NCI-H524 (cell line): ENCODE data around the gene SMURF2.
A peak's percentile ranks its signal among the peaks of the same experiment; 100 is the strongest.
"Not testable (repeated sequence)": the region's sequence is repeated elsewhere in the genome, so short reads cannot be mapped to it uniquely, and the experiment has no call there.

Experiments used
- DNase-seq, 2 experiments: peaks; one replicate each; lab custom pipeline; 2025; lab: John Stamatoyannopoulos, UW

The SMURF2 gene

DNA sequence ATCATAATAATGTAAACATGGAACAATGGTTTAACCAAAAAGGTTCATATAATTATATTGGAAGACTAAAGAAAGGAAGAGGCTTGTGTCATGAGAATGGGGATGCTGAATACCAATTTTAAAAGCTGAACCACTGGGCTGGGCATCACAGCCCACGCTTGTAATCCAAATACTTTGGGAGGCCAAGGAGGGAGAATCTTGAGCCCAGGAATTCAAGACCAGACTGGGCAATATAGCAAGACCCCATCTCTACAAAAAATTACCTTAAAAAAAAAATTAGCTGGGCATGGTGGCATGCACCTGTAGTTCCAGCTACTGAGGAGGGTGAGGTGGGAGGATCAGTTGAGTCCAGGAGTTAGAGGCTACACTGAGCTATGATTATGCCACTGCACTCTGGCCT is 65.1 kb downstream of the SMURF2 start:
- DNase-seq, result no peak

DNA sequence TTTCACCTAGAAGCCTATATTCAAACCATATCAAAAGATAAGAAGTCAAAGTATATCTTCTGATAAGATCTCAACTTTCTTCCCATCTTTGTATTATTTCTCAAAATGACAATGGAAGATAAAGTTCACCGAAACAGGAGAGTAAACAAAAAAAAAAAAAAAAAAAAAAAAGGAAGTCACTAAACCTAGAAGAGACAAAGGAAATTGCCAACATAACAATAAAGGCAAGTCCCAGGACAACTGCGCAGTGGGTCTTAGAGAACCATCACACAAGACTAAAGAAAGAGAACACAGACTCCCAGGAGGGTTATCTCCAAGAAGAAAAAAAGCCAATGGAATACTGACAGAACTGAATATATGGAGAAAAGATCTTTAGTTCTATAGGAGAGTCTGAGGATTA is 65.7 kb downstream of the SMURF2 start:
- no peak for DNase-seq

DNA sequence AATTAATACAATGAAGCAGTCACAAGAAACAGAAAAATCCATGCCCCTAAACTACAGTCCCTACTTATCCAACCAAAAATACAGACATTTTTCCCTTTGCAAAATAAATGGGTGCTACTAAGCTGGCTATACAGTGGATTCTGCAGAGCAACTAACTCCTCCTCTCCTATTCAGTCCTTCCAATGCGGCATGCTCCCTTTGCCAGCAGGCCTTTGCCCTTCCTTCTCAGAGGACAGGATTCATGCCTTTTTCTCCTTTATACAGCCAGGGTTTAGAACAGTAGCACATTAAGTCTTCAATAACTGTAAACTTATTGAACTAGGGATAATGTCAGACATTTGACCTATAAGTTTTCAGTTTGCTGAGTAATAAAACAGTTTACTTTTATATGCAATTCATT is 70.2 kb downstream of the SMURF2 start:
- DNase-seq, result no peak

DNA sequence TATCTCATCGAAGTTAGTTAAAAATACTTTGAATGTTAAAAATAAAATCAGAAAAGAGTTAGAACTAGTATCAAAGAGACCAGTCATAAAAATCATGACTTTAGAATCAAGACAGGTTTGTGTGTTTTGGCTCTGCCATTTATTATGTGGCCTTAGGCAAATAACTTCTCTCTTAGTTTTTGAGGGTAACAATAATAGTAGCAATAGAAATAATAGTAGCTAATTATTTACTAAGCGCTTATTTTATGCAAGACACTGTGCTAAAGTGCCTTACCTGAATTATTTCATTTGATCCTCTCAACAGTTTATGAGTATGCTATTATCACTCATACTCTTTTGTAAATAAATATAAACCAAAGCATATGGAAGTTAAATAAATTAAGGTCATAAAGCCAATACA is 77.0 kb downstream of the SMURF2 start:
- DNase-seq, result no peak

DNA sequence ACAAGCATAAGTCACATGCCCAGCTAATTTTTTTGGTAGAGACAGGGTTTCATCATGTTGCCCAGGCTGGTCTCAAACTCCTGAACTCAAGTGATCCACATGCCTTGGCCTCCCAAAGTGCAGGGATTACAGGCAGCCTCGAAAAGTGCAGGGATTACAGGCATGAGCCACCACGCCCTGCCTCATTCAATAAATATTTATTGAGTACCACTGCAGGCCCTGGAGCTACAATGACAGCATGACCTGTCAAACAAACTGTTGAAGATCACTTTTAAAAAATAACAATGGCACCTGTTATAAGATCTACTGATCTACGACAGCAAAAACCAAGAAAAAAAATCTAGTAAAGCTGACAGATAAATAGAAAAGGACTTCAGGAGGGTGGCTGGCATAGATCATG is 79.1 kb downstream of the SMURF2 start:
- DNase-seq, result no peak

DNA sequence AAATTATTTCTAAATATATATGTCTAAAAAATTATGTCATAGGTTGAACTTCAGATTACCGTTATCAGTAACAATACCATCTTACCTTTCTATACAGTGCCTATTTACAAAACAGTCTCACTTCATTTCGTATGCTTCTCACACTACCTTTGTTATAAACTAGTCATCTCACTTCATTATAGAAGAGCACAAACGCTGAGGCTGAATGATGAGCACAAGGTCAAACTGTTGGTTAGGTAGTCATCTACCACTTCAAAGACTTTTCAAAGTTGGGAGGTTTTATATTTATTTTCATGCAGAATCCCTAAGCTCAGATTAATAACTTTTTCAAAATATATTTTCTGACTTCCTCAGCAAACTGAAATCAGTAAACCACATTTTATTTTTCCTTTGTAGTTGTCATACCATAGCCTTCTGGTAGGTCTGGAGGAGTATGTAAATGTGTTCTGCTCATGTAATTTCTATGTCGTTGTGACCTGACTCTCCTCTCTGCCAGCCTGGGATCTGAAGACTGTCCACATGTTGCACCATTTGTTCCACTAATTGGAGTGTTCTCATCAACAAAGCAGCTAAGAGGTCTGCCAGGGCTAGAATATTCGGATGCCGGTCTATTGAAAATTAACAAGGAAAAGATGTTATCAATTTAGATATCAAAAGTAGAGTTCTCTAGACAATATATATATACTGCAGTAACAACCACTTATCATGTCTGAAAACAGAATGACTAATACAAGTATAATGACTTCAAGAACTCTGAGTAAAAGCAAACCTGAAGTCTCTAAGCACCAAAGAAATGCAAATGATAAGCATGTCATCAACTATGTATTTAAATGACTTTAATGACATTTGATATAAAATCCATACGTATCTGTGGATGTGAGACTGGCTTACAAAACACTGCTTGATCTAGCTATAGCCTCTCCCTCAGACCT is 81.5 kb downstream of the SMURF2 start:
- DNase-seq, result peak; percentile 47 to 66

DNA sequence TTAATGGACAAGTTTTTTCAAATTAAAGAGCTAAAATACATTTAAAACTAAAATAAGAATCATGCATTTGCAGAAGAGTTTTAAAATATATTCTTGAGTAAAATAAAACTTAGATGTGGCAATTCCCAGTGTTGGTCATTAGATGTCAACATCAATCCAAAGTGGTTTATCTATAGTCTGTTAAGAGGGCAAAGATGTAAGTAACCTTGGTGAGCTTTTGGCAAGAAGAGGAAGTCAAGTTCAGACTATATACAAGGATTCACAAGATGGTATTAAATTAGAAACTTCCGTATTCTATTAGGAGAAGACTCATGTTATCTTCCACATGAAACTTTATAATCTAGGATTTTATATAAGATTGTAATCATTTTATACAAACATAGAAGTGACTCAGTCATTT is 82.2 kb downstream of the SMURF2 start:
- no peak for DNase-seq

DNA sequence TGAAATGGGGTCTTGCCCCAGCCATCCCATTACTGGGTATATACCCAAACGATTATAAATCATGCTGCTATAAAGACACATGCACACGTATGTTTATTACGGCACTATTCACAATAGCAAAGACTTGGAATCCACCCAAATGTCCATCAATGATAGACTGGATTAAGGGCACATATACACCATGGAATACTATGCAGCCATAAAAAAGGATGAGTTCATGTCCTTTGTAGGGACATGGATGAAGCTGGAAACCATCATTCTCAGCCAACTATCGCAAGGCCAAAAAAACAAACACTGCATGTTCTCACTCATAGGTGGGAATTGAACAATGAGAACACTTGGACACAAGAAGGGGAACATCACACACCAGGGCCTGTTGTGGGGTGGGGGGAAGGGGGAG is 85.1 kb downstream of the SMURF2 start:
- DNase-seq, result not testable (repeated sequence)

DNA sequence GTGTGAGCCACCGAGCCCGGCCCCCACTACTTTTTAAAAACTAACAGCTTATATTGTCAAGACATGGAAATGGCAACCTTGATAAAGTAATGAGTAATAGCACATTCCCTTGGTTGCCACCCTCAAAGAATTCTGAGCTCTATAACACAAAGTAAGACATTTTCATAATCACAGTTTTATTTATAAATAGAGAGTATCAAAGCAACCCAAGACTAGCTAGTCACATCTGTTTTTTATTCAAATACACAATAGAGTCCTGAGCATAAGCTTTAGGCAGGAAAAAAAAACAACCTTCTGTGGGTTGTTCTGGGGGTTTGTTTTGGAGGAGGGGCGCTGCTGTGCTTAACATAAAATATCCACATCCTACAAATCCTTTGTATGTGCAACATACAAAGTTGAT is 86.7 kb downstream of the SMURF2 start:
- no peak for DNase-seq

DNA sequence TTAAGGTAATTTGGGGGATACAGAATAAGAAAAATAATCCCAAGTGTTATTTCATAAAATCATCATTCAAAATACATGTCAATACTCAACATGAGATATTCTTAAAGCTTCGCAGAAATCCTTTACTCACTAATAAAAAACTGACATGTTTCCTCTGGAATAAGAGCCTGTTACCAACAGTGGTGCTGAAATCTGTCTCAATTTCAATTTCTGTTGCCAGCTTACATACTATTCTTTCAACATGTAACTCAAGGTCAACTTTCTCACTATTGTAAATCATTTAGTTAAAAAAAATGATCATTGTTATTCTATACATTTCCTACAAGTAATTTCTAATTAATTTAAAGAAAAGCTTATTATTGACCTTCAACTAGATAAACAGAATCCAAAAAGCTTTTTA is 87.5 kb downstream of the SMURF2 start:
- DNase-seq, result no peak

DNA sequence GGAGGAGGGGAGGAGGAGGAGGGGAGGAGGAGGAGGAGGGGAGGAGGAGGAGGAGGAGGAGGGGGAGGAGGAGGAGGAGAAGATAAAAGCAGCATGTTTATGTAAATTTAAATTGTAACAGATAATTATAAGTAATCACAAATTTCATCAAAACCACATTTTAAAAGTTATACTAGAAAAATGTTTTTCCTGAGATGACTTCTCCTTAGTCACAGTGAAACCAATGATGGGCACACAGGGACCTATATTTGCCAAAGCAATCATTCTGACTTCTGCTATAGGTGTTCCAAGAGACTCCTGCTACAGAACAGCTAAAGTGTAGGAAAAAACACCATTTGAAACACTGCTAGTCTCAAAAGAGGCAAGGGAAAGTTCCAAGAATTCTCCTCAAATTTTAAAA is 88.9 kb downstream of the SMURF2 start:
- DNase-seq, result no peak

DNA sequence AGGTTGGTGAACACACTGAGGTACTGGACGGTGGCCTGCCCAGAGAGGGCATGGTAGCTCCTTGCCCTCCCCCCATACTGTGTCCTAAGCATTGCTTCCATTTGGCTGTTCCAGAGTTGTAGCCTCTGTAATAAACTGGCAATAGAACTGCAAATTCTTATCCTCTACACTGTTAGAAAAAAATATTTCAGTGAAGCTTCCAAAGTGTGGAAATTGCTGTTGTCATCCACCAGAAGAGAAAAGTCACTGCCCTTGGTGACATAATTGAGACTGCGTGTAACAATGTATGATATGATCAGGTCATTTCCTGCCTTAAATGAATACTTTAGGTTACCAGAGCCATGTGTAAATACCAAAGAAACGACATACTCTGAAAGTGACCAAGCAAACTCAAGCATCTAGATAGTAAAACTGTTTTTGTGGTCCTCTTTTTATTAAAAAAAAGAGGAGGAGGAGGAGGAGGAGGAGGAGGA is 89.4 kb downstream of the SMURF2 start:
- DNase-seq, result no peak

DNA sequence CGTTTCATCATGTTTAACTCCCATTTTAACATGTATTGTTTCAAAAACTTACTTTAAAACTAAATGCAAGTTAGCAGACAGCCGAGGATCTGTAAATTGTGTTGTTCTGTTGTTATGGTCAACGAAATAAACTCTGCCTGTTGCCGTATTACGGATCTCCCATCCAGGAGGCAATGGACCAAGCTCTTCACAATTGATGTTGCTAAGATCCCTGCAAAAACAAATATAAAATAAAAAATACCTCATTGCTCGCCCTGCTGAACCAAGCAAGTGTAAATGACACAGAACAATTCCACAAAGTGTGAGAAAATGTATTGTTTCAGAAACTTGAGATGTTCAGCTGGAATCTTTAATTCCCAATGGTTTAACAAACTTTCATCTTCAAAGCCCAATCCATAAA is 90.4 kb downstream of the SMURF2 start:
- no peak for DNase-seq

DNA sequence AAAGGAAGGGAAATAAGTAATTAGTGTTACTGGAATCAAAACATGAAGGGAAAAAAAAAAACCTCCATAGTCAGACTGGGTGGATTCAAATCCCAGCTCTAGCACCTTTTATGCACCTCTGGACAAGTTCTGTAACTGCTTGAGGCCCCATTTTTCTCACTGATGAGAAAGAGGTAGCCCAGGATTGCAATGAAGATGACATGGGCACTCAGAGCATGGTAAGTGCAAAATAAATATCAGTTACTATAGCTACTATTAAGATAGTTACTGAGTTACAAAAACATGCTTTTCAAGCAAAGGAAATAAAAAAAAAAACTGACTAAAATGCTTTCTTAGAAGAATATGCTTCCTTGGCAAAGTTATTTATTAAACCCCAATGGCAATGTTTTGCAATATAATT is 96.5 kb downstream of the SMURF2 start:
- DNase-seq, result no peak

DNA sequence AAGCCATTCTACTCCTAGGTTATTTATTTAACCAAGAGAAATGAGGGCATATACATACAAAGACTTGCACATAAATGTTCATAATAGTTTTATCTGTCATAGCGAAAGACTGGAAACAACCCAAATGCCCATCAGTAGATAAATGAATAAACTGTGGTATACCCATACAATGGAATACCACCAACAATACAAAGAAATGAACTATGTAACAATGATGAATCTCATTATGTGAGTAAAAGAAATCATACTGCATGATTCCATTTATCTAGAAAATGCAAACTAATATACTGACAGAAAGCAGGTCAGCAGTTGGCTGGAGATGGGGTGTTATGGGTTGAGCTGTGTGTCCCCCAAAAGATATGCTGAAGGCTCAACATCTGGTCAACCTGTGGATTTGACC is 98.0 kb downstream of the SMURF2 start:
- DNase-seq, result no peak

DNA sequence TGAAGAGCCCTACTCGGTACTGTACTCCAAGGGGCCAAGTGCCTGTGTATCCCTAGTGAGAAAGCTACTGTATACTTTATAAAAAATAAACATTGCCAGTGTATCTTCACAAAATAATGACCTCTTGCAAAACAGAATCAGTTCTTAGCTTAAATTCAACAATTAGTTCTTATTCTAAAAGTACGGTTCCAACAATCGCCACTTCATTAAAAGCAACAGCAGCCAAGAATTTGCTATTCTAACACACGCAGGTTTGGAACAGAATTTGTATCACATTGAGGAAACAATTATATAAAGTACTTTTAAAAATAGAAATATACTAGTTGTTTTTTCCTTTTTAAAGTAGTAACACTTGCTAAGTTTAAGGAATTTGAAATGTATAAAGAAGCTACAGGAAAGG is 106.8 kb downstream of the SMURF2 start:
- no peak for DNase-seq

DNA sequence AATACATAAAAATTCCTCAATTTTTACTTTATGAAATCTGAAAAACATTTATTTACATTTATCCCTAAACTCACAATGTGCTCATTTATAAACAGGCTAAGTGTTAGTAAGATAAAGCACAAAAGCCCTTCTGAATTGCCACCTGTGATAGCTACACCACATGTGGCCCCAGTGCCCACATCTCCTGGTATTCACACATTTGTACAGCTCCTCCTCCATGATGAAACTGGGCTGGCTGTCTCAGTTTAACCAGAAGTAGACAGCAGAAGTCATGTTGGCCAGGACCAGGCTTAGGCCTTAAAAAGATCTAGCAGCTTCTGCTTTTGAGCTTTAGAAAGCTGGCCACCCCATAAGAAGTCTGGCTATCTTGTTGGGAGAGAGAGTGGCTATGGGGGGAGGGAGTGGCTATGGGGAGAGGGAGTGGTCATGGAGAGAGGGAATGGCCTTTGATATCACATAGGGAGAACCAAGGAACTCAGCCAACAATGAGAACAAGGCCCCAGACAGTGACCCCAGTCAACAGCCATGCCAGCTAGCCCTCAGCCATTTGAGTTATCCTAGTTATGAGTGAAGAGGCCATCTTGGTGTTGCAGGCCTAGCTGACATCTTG is 108.0 kb downstream of the SMURF2 start:
- no peak for DNase-seq

DNA sequence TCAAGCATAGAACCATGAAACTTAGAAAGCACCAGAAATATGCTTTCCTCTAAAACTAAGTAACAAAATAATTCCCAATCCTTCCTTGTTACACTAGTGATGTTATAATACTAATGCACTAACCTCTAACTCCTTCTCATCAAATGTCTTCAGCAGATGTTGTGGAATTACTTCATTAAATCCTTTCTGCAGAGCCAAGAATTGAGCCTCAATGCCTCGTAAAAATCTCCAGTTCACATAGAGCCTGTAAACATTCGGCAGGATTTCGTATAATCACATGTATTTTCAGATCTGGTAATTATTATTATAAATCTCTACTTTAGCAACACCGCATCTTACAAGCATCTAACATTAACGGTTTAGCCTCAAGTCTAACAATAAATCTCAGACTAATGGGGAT is 110.6 kb downstream of the SMURF2 start:
- DNase-seq, result no peak

DNA sequence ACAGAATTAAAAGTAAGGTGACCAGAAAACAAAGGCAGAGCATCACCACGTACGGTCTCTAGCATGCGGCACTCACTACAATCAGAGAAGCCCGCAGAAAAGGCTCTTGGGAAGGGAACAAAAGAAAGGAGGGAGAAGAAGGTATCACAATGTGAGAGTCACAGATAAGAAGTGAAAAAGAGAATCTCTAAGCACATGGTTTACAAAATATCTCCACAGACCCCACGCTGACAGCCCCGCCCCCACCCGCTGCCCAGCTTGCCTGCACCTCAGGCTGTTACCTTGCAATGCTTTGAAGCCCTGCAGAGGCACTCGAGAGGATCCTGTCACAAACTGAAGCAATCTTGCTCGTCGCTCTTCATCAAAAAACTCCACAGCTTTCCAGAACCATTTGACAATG is 114.8 kb downstream of the SMURF2 start:
- DNase-seq, result no peak

DNA sequence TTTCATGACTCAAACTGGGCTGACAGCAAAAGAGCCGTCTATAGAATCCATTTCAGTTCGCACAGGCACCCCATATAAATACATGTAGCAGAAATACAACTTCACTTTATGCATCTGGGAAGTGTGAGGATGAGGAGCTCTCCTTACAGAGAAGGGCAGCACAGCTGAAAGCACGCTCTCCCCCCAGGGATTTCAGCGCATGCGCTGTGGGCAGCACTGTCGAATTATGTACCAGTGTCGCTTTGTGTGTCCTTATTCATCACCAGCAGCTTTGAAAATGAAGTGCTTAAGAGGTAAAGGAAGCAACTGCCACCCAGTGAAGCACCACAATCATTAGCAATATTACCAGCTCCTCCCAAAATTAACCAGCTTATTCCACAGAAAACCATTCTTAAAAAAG is 115.4 kb downstream of the SMURF2 start:
- DNase-seq, result no peak

DNA sequence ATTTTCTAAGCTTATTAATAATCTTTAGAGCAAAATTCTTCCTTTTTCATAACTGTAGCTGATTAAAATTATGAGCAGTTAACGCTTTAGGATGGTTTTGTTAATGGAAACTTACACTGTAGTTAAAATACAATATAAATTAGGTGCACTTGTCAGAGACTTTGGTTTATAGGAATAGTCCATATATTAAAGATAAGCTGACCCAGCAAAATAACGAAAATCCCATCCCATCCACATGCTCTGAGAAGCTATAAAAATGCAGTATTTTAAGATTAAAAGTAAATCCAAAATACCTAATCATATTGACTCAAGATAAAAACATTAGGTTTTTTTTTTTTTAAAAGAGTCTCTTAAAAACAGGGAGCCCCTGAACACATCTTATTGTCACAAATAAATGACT is 117.4 kb downstream of the SMURF2 start:
- DNase-seq, result no peak

DNA sequence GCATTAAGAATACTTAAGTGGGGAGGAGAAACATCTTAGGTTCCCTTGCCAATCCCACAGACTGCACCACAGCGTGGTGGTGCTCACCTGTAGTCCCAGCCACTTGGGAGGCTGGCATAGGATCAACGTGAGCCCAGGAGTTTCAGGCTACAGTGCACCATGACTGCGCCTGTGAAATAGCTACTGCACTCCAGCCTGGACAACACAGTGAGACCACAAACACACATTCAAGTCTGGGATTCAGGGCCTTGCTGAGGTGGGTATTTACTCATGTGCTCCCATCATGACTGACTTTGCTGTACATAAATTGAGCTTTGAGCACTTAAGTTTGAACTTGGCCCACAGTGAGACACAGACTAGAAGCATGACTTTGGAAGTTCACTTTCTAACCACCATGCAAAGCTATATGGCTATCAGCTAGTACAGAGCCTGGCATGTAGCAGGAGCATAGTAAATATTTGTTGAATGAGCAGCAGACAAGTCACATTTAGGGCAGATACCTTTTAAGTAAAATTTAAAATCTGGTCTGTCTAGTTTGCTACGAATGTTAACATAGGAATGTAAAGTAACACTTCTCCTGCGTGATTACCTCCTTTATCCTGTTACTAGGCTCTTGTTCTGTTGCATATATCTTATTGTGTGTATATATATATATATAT is 121.9 kb downstream of the SMURF2 start:
- DNase-seq, result no peak

DNA sequence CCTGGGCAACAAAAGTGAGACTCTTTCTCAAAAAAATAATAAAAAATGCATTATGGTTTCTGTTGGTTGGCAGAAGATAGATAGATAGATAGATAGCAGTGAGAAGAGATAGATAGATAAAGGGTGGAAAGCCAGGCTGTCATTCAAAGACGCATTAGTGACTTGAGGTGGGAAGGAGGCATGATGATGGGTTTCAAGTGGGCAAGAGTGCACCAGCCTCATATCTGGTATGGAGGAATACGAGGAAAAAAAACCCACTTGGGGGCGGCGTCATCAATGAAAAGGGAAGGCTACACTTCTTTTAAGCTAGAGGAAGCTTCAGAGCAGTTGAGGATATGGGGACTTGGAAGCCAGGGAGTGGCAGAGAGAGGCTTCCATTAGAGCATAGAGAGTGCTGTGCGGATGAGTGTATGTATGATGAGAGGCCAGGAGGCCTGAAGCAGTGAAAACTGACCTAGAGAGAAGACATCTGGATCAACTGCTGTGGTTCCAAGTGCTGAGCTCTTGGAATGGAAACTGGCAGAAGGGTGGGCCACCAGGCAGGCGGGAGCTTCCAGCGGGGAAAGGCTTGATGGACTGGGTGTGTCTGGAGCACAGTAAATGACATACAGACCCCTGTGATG is 123.5 kb downstream of the SMURF2 start:
- peak in 1 of 2 experiments; percentile 20 for DNase-seq
